ENCODE data around the gene MRPL43. TPM values are rescaled to one million over a fixed set of nuclear protein-coding genes. Genes with fewer than 3 reads are reported as not detected.

MRPL43 gene
- total RNA-seq, 2 experiments from 2014 or later, result 53.8 to 56.2 TPM

DNA sequence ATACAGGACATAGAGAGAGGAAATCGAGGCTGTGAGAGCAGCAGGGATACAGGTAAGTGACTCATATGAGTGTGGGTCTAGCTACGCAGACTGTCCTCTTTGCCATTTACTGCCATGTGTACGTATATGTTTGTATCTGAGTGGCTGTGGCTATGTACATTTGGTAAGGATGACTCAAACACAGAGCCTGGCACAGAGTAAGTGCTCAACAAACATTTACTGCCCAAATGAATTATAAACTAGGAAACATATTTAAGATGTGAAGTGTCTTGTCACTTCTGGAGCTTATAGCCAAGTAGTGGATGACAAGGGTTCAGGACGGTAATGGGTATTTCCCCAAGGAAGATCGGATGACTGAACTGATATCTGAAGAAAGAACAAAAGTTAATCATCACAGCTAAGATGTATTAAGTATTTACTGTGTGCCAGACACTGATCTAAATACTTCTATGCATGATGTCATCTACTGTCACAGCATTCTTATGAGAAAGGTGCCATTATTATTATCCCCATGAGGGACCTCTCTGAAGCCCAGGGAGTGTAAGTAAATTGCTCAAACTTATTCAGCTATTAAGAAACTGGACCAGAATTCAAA, 6.0 kb downstream of the MRPL43 start:
- Histone ChIP-seq H2AFZ (ENCODE audit: low read length) (no peak overlapping the region), H4K20me1 (ENCODE audit: insufficient read depth, low read length) (no peaks in the 10 kb centered on the region), H3K4me2 (ENCODE audit: low read length) (no peak overlapping the region), H3K9me2 (ENCODE audit: insufficient read depth, low read length) (no peaks in the 10 kb centered on the region), H3K4me1 (ENCODE audit: insufficient read depth, low read length, poor library complexity, severe bottlenecking) (peaks cover 11% of the 10 kb centered on the region), H3K27ac (ENCODE audit: low read depth, low read length, poor library complexity, severe bottlenecking) (no peak overlapping the region), H3K79me2 (ENCODE audit: insufficient read depth, low read depth, low read length) (peaks cover 6% of the 10 kb centered on the region; the same call in 1 of the 2 replicates), H3K4me3 (ENCODE audit: low read depth, low read length, poor library complexity, severe bottlenecking) (no peak overlapping the region), H3K36me3 (ENCODE audit: insufficient read depth, low read length) (no peaks in the 10 kb centered on the region; the same call in 1 of the 2 replicates), H3K9me3 (ENCODE audit: low read length) (no peaks in the 10 kb centered on the region)
- intact Hi-C loops (cut with micrococcal nuclease; ENCODE audit: unreplicated experiment), result no loop called here
- CTCF ChIA-PET (ENCODE audit: unreplicated experiment), result interaction anchor here (0.8 kb wide), 1 partner anchor 12 kb away, joined by 3 read pairs; the partner anchor contains the start of gene SEMA4G
- POLR2A ChIA-PET, result no interaction called here
- BruUV-seq (replicated peaks), result no TSS peak
- no peak for DNase-seq (ENCODE audit: low spot score)
- TF ChIP-seq CTCF (conservative IDR thresholded peaks at IDR 0.05; ENCODE audit: low read length), result no peak
- TF ChIP-seq EZH2phosphoT487 (IDR thresholded peaks at IDR 0.05; ENCODE audit: borderline replicate concordance, low read depth, low read length), result no peak

DNA sequence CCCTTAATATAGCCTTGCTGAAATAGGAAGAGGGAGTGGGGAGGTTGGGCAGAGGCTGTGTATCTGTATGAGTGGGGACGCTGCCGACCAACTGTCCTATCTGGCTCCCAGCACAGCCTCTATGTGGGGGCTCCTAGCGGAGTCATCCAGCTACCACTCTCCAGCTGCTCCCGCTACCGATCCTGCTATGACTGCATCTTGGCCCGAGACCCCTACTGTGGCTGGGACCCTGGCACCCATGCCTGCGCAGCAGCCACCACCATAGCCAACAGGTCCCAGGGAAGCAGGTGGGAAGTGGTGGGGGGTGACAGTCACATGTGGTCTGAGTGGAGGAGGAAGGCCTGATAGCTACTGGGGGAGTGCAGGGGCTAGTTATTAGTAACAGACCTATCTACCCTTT, 6.6 kb downstream of the MRPL43 start:
- BruUV-seq (replicated peaks), result no TSS peak
- ChIA-PET CTCF (ENCODE audit: unreplicated experiment) (interaction anchor here (0.8 kb wide), 1 partner anchor 11 kb away, joined by 3 read pairs; the partner anchor contains the start of gene SEMA4G), POLR2A (no interaction called here)
- DNase-seq (ENCODE audit: low spot score), result no peak
- Histone ChIP-seq H3K9me3 (ENCODE audit: low read length) (no peaks in the 10 kb centered on the region), H3K4me1 (ENCODE audit: insufficient read depth, low read length, poor library complexity, severe bottlenecking) (peaks cover 6% of the 10 kb centered on the region), H3K27ac (ENCODE audit: low read depth, low read length, poor library complexity, severe bottlenecking) (no peak overlapping the region), H3K4me2 (ENCODE audit: low read length) (no peak overlapping the region), H3K79me2 (ENCODE audit: insufficient read depth, low read depth, low read length) (peaks cover under 1% of the 10 kb centered on the region; the same call in 1 of the 2 replicates), H4K20me1 (ENCODE audit: insufficient read depth, low read length) (no peaks in the 10 kb centered on the region), H3K9me2 (ENCODE audit: insufficient read depth, low read length) (no peaks in the 10 kb centered on the region), H3K36me3 (ENCODE audit: insufficient read depth, low read length) (no peaks in the 10 kb centered on the region; the same call in 1 of the 2 replicates), H2AFZ (ENCODE audit: low read length) (no peak overlapping the region), H3K4me3 (ENCODE audit: low read depth, low read length, poor library complexity, severe bottlenecking) (no peak overlapping the region)
- TF ChIP-seq EZH2phosphoT487 (IDR thresholded peaks at IDR 0.05; ENCODE audit: borderline replicate concordance, low read depth, low read length), result no peak
- no peak for TF ChIP-seq CTCF (conservative IDR thresholded peaks at IDR 0.05; ENCODE audit: low read length)
- intact Hi-C loops (cut with micrococcal nuclease; ENCODE audit: unreplicated experiment), result no loop called here

DNA sequence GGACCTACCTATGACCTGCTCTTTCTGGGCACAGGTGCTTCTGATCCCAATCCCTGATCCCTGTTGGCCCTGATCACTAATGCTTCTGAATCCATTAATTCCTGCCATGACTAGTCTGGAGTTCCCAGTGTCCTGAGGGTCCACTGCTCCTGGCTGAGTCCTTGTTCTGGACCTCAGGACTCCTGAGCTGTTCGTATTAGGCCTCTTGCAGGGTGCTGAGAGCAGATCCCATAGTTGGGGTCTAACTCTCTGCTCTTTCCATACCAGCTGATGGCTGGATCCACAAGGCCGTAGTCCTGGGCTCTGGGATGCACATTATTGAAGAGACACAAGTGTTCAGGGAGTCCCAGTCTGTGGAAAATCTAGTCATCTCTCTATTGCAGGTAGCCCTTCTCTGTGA, 7.0 kb downstream of the MRPL43 start:
- Histone ChIP-seq H3K79me2 (ENCODE audit: insufficient read depth, low read depth, low read length) (no peaks in the 10 kb centered on the region), H3K4me3 (ENCODE audit: low read depth, low read length, poor library complexity, severe bottlenecking) (no peak overlapping the region), H3K4me1 (ENCODE audit: insufficient read depth, low read length, poor library complexity, severe bottlenecking) (peaks cover 2% of the 10 kb centered on the region), H2AFZ (ENCODE audit: low read length) (no peak overlapping the region), H3K4me2 (ENCODE audit: low read length) (no peak overlapping the region), H3K36me3 (ENCODE audit: insufficient read depth, low read length) (no peaks in the 10 kb centered on the region; the same call in 1 of the 2 replicates), H4K20me1 (ENCODE audit: insufficient read depth, low read length) (no peaks in the 10 kb centered on the region), H3K27ac (ENCODE audit: low read depth, low read length, poor library complexity, severe bottlenecking) (no peak overlapping the region), H3K9me3 (ENCODE audit: low read length) (no peaks in the 10 kb centered on the region), H3K9me2 (ENCODE audit: insufficient read depth, low read length) (no peaks in the 10 kb centered on the region)
- no peak for DNase-seq (ENCODE audit: low spot score)
- intact Hi-C loops (cut with micrococcal nuclease; ENCODE audit: unreplicated experiment), result no loop called here
- TF ChIP-seq EZH2phosphoT487 (IDR thresholded peaks at IDR 0.05; ENCODE audit: borderline replicate concordance, low read depth, low read length), result no peak
- TF ChIP-seq CTCF (conservative IDR thresholded peaks at IDR 0.05; ENCODE audit: low read length), result no peak
- ChIA-PET CTCF (ENCODE audit: unreplicated experiment) (interaction anchor here (0.5 kb wide), 1 partner anchor 33 kb away, joined by 4 read pairs; no protein-coding TSS in a partner anchor), POLR2A (no interaction called here)
- no TSS peak for BruUV-seq (replicated peaks)

Data from OCI-LY7 (cell line).